RWPE1 (cell line): ENCODE results near the gene FBXW9.

Experiments
- CTCF ChIA-PET: fragments of 350-600 bp; sonication (Branson Sonifier 250); formaldehyde crosslinking; extraction: SDS; loops from one replicate; lab custom pipeline; 2021; lab: Yijun Ruan, JAX
- POLR2A ChIA-PET: fragments of 400-600 bp; formaldehyde crosslinking; extraction: SDS; loops from one replicate; lab custom pipeline; 2020; ENCODE audit warnings: antibody characterized with exemption; ENCODE audit not compliant: low non-redundant PET; lab: Yijun Ruan, JAX
- DNase-seq: peaks from one replicate; pipeline ENCODE4 v3.0.0; 2012; ENCODE audit warnings: low spot score
- H3K27ac ChIP-seq: fragments of 450-650 bp; 2 replicates; pipeline ENCODE4 v1.5.1; 2017
- TF ChIP-seq, protein P1 (sequence below): fragments of 450-650 bp; conservative IDR thresholded peaks from 2 replicates; pipeline ENCODE4 v1.5.1; 2017; ENCODE audit warnings: low read depth, mild to moderate bottlenecking

Gene FBXW9

DNA sequence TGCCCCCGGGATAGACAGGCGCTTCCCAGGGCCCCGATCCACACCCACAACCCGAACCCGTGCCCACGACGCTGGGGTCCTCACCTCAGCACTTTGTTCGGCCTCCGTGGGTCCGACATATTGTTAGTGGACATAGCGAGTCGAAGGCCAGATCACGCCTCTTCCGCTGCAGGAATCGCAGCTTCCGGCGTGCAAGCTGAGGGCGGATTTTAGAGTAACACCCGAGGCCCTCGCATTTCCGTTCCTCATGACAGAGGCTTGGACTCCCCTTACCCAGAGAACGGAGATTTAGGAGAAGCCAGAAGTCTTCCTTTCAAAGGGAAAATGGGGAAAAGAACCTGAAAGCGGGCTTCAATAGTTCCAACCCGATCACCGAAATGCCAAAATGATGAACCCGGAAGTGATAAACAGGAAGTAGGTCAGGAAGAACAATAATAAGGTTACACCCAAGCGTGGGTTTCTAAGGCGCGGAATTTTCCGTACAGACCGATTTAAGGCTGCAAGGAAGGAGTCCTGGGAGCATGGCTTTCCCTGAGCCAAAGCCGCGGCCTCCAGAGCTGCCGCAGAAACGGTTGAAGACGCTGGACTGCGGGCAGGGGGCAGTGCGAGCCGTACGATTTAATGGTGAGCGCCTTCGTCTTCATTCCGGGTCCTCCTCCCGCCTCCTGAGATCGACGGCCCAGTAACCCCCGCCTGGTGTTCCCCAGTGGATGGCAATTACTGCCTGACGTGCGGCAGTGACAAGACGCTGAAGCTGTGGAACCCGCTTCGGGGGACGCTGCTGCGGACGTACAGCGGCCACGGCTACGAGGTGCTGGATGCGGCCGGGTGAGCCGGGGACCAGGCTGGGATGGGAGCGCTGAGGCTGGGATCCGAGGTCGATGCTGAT, 26.9 kb downstream of the FBXW9 start:
- TF ChIP-seq, protein P1, sequence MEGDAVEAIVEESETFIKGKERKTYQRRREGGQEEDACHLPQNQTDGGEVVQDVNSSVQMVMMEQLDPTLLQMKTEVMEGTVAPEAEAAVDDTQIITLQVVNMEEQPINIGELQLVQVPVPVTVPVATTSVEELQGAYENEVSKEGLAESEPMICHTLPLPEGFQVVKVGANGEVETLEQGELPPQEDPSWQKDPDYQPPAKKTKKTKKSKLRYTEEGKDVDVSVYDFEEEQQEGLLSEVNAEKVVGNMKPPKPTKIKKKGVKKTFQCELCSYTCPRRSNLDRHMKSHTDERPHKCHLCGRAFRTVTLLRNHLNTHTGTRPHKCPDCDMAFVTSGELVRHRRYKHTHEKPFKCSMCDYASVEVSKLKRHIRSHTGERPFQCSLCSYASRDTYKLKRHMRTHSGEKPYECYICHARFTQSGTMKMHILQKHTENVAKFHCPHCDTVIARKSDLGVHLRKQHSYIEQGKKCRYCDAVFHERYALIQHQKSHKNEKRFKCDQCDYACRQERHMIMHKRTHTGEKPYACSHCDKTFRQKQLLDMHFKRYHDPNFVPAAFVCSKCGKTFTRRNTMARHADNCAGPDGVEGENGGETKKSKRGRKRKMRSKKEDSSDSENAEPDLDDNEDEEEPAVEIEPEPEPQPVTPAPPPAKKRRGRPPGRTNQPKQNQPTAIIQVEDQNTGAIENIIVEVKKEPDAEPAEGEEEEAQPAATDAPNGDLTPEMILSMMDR: no peak
- ChIA-PET CTCF (no interaction called here), POLR2A (interaction anchor here (0.5 kb wide), 1 partner anchor 8 kb away, joined by 3 read pairs; no protein-coding TSS in a partner anchor)
- DNase-seq: peak; percentile 66
- peak overlapping the region; percentile 87 for H3K27ac ChIP-seq

DNA sequence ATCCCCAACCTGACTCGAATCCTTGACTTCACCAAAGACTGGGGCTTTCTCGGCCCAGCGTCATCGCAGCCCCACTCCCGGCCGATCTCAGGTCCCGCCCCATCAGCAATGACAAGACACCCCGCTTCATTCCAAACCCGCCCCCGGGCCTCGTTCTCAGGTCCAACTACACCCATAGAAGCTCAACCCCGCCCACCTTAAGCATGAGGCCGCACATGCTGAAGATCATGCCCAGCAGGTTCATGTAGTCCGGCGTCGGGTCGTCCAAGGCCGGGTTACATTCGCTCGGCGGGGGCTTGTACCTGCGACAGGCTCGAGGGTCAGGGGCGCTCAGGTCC, 27.5 kb downstream of the FBXW9 start:
- CTCF ChIA-PET: no interaction called here
- POLR2A ChIA-PET: interaction anchor here (0.5 to 0.6 kb wide), 2 partner anchors 9 to 123 kb away, joined by 3 read pairs; no protein-coding TSS in a partner anchor
- peak overlapping the region; percentile 87 for H3K27ac ChIP-seq
- peak; percentile 53 for DNase-seq
- TF ChIP-seq, protein P1: no peak

DNA sequence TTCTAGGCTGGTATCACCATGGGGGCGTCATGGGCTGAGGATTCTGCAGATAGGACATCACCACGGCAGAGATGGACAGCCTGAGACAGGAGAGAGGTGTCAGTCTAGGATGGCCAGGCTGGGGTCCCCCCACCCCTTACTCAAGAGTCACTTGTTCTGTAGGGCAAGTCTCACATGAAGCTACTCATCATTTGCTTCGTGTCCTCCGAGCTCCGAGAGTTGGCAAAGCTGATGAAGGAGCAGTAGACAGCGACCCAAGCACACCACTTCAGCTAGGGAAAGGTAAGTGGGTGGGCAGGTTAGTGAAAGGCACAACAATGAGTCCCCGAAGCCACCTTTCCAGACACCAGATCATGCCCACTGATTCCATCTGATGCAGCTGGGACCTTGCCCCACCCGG, 28.1 kb downstream of the FBXW9 start:
- DNase-seq: no peak
- H3K27ac ChIP-seq: peak overlapping the region; percentile 87
- CTCF ChIA-PET: no interaction called here
- TF ChIP-seq, protein P1: no peak
- POLR2A ChIA-PET: interaction anchor here (0.6 kb wide), 1 partner anchor 123 kb away, joined by 3 read pairs; no protein-coding TSS in a partner anchor

DNA sequence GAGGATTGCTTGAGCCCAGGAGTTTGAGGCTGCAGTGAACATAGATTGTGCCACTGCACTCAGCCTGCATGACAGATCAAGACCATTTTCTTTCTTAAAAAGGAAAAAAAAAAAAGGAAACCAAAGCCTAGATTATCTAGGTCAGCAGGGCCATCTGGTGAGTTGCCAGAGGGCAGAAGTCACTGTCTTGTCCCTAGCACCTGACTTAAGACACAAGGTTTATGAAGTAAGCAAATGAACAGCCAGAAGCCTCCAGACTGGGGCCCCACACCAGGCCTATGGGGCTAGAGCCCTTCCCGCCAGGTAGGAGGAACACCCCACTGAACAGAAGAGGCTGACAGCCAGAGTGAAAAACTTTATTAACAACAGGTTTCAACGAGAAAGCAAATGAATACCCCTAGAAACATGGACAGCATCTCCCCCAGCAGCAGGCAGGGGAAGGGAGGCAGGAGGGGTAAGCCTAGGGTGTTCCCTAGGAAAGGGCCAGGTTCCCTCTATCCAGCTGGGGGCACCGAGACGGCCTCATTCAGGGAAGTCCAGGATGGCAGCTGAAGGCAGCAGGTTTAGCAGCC, 28.6 kb downstream of the FBXW9 start:
- TF ChIP-seq, protein P1: no peak
- CTCF ChIA-PET: no interaction called here
- POLR2A ChIA-PET: no interaction called here
- peak overlapping the region; percentile 87 for H3K27ac ChIP-seq
- no peak for DNase-seq

DNA sequence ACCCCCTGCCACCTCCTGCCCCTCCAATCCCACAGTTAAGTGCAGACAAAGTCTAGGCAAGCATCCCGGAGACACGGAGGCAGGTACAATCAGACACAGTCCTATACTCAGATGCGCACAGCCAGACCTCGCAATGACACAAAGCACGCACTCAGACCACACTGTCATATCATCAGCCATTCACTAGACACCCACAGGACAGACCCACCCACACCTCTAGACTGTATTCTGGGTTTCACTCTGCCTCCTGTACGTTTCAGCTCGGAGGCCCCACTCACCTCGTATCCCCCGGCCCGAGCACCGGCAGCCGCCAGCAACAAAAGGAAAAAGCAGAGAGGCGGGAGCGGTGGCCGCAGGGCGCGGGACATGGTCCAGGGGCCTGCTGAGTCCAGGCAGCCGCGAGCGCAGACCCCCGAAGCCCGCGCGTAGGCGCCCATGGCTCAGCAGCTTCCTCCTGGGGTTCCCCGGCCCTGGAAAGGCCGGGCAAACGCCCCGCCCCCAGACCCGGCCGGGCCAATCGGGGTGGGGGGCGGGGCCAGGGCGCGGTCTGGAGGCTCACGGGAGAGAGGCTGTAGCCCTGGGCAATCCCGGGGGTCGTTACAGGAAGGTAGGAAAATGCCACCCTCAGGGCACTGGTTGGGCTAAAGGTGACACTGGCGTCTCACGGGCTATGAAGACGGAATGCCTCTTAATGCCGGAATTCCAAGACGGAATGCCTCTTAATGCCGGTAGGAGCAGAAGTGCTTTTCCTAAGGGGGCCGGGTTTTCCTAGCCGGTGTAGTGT, 30.0 kb downstream of the FBXW9 start, which contains the start of the genes MAN2B1 and WDR83:
Gene MAN2B1, minus strand, starts transcription at position 478 of the 784 bp plus-strand sequence. Its CDS starts 41 bp downstream, at position 437.
Gene WDR83, plus strand, starts transcription at position 543 of the 784 bp plus-strand sequence. CDS start 2,984 bp downstream, outside the sequence.
- TF ChIP-seq, protein P1: no peak
- ChIA-PET CTCF (interaction anchor here (0.6 to 0.7 kb wide), 2 partner anchors 15 to 26 kb away, joined by 3 to 4 read pairs; no protein-coding TSS in a partner anchor), POLR2A (interaction anchor here (0.6 kb wide), 1 partner anchor 17 kb away, joined by 4 read pairs; no protein-coding TSS in a partner anchor)
- H3K27ac ChIP-seq: peak within 1 kb of the TSS; percentile 87
- peak; percentile 90 for DNase-seq
